Measurements from ENCODE around the gene KCTD16. TPM values are rescaled to one million over a fixed set of nuclear protein-coding genes. Genes with fewer than 3 reads are reported as not detected.

Gene KCTD16
- total RNA-seq, 1 donor from 2014 or later: 0.03 TPM

DNA sequence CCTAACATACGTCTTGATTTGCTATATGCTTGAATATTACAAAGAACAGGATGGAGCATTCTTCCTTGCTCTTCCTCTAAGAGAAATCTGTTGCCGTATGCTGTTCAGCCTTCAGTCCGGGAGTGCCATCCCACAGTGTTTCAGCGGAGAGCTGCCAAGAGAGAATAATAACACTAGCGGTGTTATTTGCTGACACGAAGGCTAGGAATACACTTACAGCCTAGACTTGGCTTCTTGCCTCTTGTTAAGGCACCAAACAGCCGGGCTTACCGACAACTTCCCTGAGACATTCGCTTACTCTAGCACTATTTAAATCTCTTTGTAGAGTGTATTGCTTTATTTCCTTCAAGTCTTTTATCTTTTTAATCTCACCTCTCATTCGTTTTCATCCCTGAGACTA lies 31.4 kb downstream of the KCTD16 start:
- DNase-seq (ENCODE audit: missing footprints) (no peak), ATAC-seq (peak; percentile 28)
- intact Hi-C loops (cut with DNase I): loop anchor here (2.0 to 10.0 kb wide), 4 partner anchors 189 to 1933 kb away; no protein-coding TSS in a partner anchor

GRCh38 chr5:144202726-144203125 lies 32.1 kb downstream of the KCTD16 start:
- intact Hi-C loops (cut with DNase I): loop anchor here (2.0 to 10.0 kb wide), 4 partner anchors 188 to 1932 kb away; no protein-coding TSS in a partner anchor
- ATAC-seq (no peak), DNase-seq (ENCODE audit: missing footprints) (no peak)

DNA sequence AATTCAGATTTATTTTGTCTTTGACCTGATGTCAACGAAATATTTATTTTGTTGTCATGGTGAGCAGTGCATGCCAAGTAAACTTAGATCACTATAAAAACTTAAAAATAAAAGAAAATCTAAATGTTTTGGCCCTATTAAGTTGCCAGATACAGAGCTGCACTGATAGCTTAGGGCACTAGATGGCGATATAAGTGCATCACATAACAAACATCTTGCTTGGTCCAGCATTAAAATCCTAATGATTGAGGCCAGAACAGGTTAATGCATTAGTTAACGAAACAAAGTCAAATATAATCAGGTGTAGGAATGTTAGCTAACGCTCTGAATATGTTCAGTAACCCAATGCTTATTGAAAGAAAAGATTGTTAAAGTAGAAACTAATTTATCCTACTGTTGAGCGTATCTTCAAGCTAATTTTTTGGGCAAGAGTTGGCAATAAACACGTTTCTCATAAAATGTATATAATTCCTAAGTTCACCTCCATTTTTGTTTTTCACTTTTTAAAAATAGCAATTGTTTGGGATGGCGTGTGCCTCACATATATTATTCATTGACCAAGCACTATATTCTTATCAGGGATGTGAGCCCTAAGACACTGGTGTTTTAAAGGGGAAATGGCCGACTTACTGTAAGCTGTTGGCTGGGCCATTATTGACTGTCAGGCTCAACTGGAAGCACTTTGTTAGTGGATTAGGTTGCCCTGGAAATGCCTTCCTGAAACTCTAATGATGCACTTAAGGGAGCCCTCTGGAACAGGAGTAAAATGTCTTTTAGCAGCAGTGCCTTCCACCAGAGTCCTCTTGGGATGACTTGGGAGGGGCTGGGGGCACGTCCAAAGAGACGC lies 33.3 kb downstream of the KCTD16 start:
- DNase-seq (ENCODE audit: missing footprints): no peak
- ATAC-seq: peak; percentile 60
- intact Hi-C loops (cut with DNase I): loop anchor here (2.0 to 10.0 kb wide), 4 partner anchors 187 to 1931 kb away; no protein-coding TSS in a partner anchor

GRCh38 chr5:144205141-144205551 lies 34.5 kb downstream of the KCTD16 start:
- ATAC-seq (peak; percentile 44), DNase-seq (ENCODE audit: missing footprints) (peak; percentile 46)
- intact Hi-C loops (cut with DNase I): loop anchor here (10.0 kb wide), 3 partner anchors 1610 to 1930 kb away; no protein-coding TSS in a partner anchor

DNA sequence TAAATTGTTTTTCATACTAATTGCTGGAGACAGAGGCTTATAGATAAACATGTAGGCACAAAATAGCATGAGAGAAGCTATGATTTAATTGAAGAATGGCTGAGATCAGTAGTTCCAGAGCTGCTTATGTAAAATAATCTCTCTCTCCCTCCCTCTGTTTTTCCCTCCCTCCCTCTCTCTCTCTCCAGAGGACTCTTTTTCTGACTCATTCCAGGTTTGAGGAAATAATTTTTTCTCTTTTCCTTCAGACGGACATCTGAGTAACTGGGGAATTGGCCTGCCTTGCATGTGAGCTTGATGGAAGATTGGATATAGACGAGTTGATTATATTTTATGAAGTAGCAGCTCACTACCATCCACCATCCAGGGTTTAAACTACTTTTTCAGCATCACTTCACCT lies 35.5 kb downstream of the KCTD16 start:
- intact Hi-C loops (cut with DNase I): loop anchor here (10.0 kb wide), 3 partner anchors 1609 to 1929 kb away; no protein-coding TSS in a partner anchor
- DNase-seq (ENCODE audit: missing footprints) (no peak), ATAC-seq (no peak)

GRCh38 chr5:144207875-144208444 lies 37.3 kb downstream of the KCTD16 start:
- intact Hi-C loops (cut with DNase I): loop anchor here (10.0 kb wide), 3 partner anchors 1607 to 1927 kb away; no protein-coding TSS in a partner anchor
- ATAC-seq (no peak), DNase-seq (ENCODE audit: missing footprints) (no peak)

- ATAC-seq: no peak
- intact Hi-C loops (cut with DNase I): loop anchor here (10.0 kb wide), 3 partner anchors 1605 to 1925 kb away; no protein-coding TSS in a partner anchor
- no peak for DNase-seq (ENCODE audit: missing footprints)
Measured at GRCh38 chr5:144209361-144209760, 38.7 kb downstream of the KCTD16 start.

DNA sequence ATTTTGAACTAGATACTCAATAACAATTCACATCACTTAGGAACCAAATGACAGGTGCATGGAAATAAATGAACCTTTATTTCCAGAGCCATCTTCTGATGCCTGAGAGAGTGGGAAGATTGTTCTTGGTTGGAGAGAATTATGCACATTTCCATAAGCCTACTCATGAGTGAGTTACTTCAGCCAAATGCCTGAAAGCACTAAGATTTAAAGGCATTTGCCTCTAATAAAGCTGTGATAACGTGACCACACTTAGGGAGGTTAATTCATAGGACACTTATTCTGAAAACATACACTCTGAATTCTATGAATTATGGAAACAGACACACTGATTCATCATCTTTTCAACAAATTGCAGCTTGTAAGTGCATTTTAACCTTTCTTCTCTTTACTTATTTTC lies 40.0 kb downstream of the KCTD16 start:
- DNase-seq (ENCODE audit: missing footprints): no peak
- ATAC-seq: no peak
- intact Hi-C loops (cut with DNase I): no loop called here

DNA sequence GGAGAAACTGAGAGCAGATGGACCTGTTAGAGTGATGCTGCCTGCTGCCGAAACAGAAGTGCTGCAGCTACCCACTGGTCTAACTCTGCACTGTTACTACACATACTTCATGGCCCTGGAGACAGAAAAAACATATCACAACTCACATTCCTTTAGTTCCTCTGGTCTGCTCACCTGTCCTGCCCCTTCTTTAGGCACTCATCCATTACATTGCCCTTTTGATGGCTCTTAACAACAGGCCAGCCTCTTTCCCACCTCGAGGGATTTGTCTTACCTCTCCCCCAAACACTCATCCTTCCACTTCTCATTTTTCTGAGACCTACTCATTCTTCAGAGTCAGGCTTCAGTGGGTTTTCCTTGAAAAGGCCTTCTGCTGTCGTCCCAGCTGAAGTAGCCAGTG lies 49.2 kb downstream of the KCTD16 start:
- ATAC-seq (no peak), DNase-seq (ENCODE audit: missing footprints) (no peak)
- intact Hi-C loops (cut with DNase I): no loop called here

DNA sequence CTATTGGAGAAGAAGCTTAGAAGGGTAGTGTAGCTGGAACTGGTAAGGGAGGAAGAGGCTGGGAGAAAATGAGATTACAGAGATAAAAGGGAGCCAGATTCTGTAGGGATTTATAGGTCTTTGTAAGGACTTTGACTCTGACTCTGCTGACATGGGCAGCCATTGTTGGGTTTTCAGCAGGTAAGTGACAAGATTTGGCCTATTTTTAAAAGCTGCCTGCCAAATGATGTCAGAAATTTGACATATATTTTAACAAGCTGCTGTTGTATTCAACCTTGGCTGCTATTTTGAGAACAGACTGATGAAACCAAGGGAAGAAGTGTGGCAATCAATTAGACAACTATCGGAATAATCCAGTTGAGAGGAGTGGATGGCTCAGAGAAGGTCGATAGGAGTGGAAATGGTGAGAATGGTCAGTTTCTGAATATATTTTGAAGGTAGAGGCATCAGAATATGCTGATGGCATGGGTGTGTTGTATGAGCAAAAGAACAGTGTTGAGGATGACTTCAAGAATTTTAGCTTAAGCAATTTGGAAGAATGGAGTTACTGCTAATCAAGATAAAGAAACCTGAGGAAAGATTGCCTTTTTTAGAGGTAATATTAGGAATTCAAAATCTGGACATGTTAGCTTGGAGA lies 56.8 kb downstream of the KCTD16 start:
- intact Hi-C loops (cut with DNase I): no loop called here
- DNase-seq (ENCODE audit: missing footprints): no peak
- ATAC-seq: no peak

GRCh38 chr5:144230806-144231205 lies 60.1 kb downstream of the KCTD16 start:
- DNase-seq (ENCODE audit: missing footprints) (no peak), ATAC-seq (no peak)
- intact Hi-C loops (cut with DNase I): no loop called here

- intact Hi-C loops (cut with DNase I): no loop called here
- no peak for DNase-seq (ENCODE audit: missing footprints)
- no peak for ATAC-seq
Measured at GRCh38 chr5:144232285-144232684, 61.6 kb downstream of the KCTD16 start.

DNA sequence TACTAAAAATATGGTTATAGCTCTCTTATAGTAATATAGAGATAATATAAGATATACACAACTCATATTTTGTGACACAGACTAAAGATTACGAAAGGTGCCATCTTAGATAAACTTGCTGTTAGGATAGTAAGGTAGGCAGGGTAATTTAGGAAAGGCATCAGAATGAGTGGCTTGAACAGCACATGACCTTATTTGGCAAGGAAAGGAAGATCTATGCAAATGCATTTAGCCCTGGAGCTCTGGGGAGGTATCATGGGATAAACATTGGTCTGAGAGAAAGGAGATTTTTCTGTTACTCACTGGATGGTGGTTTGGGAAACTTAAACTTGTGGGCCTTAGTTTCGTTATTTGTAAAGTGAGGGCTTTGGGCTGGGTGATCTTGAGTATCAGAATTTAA lies 65.8 kb downstream of the KCTD16 start:
- DNase-seq (ENCODE audit: missing footprints) (no peak), ATAC-seq (no peak)
- intact Hi-C loops (cut with DNase I): no loop called here

GRCh38 chr5:144237851-144238250 lies 67.2 kb downstream of the KCTD16 start:
- intact Hi-C loops (cut with DNase I): no loop called here
- peak; percentile 50 for ATAC-seq
- no peak for DNase-seq (ENCODE audit: missing footprints)

- ATAC-seq: no peak
- intact Hi-C loops (cut with DNase I): no loop called here
- DNase-seq (ENCODE audit: missing footprints): no peak
Measured at GRCh38 chr5:144247131-144247530, 76.5 kb downstream of the KCTD16 start.

DNA sequence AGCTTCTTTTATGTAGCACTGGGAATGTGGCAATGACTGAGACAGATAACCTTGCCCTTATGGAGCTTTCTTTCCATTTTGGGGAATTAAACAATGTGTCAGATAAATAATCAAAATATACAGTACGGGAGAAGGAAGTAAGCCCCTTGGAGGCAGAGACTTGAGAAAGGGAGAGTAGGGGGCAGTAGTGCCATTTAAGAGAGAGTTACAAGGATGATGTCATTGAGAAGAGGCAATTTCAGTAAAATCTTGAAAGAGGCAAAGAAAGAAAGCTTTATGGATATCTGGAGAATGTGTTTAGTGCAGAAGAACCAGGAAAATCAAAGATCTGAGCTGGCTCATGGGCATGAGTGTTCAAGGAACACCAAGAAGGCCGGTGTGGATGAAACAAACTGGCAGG lies 77.3 kb downstream of the KCTD16 start:
- ATAC-seq (no peak), DNase-seq (ENCODE audit: missing footprints) (no peak)
- intact Hi-C loops (cut with DNase I): no loop called here

DNA sequence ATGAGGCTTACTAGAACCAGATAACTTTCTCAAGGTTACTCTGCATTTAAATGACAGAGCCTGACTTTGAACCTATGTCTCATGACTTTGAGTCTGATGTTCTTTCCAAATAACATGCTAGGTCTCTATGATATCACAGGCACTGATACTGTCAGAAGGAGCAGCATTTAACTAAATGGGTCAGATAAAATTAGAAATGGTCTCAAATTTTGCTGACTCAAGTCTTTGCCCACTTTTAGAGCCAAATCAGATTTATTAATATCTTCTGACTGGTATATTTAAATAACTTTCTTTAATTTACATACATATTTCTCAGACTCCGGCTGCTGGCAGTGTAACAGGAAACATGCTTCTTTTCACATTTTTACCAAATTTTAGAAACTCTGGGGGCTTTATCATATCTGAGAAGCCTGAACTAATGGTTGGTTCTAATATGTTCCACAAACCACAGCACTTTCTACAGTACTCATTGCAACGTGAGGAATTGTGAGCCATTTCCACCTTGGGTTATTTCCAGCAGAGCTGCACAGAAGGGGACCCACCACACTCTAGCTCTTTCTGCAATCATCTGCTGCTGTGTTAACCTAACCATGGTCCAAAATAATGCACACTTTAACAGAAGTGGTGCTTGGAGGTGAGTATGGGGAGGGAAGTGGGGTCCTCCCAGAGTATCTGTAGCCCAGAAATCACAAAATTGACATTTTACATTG lies 79.2 kb downstream of the KCTD16 start:
- DNase-seq (ENCODE audit: missing footprints) (no peak), ATAC-seq (no peak)
- intact Hi-C loops (cut with DNase I): no loop called here

GRCh38 chr5:144254552-144254951 lies 83.9 kb downstream of the KCTD16 start:
- intact Hi-C loops (cut with DNase I): no loop called here
- DNase-seq (ENCODE audit: missing footprints): no peak
- ATAC-seq: no peak

- no peak for ATAC-seq
- intact Hi-C loops (cut with DNase I): no loop called here
Measured at GRCh38 chr5:144260121-144260520, 89.4 kb downstream of the KCTD16 start.

More at GRCh38 chr5:144260121-144260520, 89.4 kb downstream of the KCTD16 start:
- no peak for DNase-seq (ENCODE audit: missing footprints)

All from Right ventricle myocardium inferior (tissue), 1 donor.